Skeletal muscle tissue (tissue), 4 donors: ENCODE data around the gene ITSN2. TPM values are rescaled to one million over a fixed set of nuclear protein-coding genes. Genes with fewer than 3 reads are reported as not detected.
"Not testable (repeated sequence)": the region's sequence is repeated elsewhere in the genome, so short reads cannot be mapped to it uniquely, and the experiment has no call there.

ENCODE experiments used
- H3K27ac ChIP-seq: one replicate; pipeline ENCODE4 v1.7.0; 2013; ENCODE audit warnings: mild to moderate bottlenecking, low read depth, low read length, inconsistent platforms
- H3K27me3 ChIP-seq, 3 donors: one replicate each; pipeline ENCODE4 v1.7.0; 2013; ENCODE audit warnings: low read length in 3 of 3; ENCODE audit not compliant: control insufficient read depth in 3 of 3, insufficient read depth in 3 of 3
- H3K36me3 ChIP-seq, 3 donors: one replicate each; pipeline ENCODE4 v1.7.0; 2013; ENCODE audit warnings: low read length in 3 of 3; ENCODE audit not compliant: control insufficient read depth in 3 of 3, insufficient read depth in 3 of 3
- H3K4me1 ChIP-seq, 3 donors: one replicate each; pipeline ENCODE4 v1.7.0; 2013; ENCODE audit warnings: low read length in 3 of 3, mild to moderate bottlenecking in 3 of 3; ENCODE audit not compliant: control insufficient read depth in 3 of 3, insufficient read depth in 3 of 3
- H3K4me3 ChIP-seq, 3 donors: one replicate each; pipeline ENCODE4 v1.7.0; 2013; ENCODE audit warnings: low read length in 3 of 3
- H3K9ac ChIP-seq, 3 donors: one replicate each; pipeline ENCODE4 v1.7.0; 2013; ENCODE audit warnings: low read length in 3 of 3, mild to moderate bottlenecking in 3 of 3, moderate library complexity in 2 of 3, low read depth in 1 of 3
- H3K9me3 ChIP-seq, 3 donors: one replicate each; pipeline ENCODE4 v1.7.0; 2013; ENCODE audit warnings: low read length in 3 of 3; ENCODE audit not compliant: control insufficient read depth in 3 of 3
- total RNA-seq: library from RNA; depleted of rRNA; stranded (reverse); fragments of >200 nt; gene quantifications from one replicate; pipeline ENCODE4 v1.2.3, GENCODE V29; 2014
- donor health status: Osteomylitis.

ITSN2 gene
- total RNA-seq, 1 donor from 2014 or later = 17.2 TPM

DNA sequence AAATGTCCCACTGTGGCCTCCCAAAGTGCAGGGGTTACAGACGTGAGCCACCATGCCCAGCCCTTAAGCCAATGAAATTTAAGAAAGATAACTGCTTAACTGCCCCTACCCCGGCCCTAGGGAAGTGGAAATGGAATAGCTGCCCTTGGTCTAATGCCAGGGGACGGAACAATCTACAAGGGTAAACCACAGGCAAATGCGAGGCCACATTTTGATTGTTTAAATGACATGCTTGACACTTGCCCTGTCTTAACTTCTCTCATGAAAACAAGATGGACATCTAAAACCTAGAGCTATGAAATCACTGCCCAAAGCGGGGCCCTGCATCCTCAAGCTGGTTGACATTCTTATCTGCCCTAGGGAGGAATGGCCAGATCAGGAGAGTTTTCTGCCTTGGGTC, 5.5 kb upstream of the ITSN2 start:
- Histone ChIP-seq H3K36me3 (no peaks in the 10 kb centered on the region), H3K27me3 (no peaks in the 10 kb centered on the region), H3K9ac (no peak overlapping the region), H3K9me3 (no peaks in the 10 kb centered on the region), H3K27ac (no peak overlapping the region), H3K4me1 (peaks cover 14 to 18% (median 17%) of the 10 kb centered on the region in 3 donors), H3K4me3 (no peak overlapping the region)

DNA sequence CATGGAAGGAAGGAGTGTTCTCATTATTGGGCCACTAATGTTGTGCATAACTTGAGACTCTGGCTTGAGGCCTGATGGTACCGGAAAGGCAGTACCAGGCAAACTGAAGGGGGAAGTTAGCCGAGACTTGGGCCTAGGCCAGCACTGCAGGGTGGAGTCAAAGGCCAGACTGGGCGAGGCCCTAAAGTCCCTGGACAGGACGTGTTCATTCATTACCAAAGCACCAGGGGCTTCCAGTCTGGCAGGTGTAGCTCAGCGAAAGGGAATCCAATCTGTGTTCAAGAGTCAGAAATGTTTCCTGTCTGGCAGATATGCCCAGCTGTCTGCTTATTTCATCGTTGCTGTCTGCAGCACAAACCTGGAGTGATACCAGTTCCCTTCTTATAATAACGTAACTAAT, 4.7 kb upstream of the ITSN2 start:
- no peaks in the 10 kb centered on the region for H3K36me3 ChIP-seq
- H3K4me1 ChIP-seq = peaks cover 14 to 18% (median 18%) of the 10 kb centered on the region in 3 donors
- no peaks in the 10 kb centered on the region for H3K27me3 ChIP-seq
- no peaks in the 10 kb centered on the region for H3K9me3 ChIP-seq
- H3K9ac ChIP-seq = peak overlapping the region; percentile 26 to 57 (median 51)
- H3K4me3 ChIP-seq = peak overlapping the region; percentile 23 to 49 (median 33)
- peak overlapping the region; percentile 49 for H3K27ac ChIP-seq

DNA sequence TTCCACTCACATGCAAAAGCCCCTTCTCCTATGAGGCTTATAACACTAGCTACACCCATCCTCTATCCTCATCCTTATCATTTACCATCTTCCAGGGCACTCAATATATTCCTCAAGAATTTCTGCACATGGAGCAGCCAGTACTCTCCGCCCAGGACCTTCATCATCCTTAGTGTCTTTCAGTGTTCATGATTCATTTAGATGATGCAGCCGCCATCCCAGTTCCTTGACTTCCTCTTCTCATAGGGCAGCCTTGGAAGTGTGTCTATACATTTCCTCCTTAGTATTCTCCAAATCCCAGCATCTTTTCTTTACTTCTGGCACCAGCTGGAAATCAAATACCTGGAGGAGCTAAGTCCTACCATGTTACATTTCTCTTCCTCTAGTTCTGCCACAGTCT, 3.0 kb upstream of the ITSN2 start:
- Histone ChIP-seq H3K9me3 (no peaks in the 10 kb centered on the region), H3K36me3 (no peaks in the 10 kb centered on the region), H3K9ac (no peak overlapping the region), H3K4me1 (peaks cover 14 to 28% (median 22%) of the 10 kb centered on the region in 3 donors), H3K27ac (no peak overlapping the region), H3K4me3 (no peak overlapping the region), H3K27me3 (no peaks in the 10 kb centered on the region)

DNA sequence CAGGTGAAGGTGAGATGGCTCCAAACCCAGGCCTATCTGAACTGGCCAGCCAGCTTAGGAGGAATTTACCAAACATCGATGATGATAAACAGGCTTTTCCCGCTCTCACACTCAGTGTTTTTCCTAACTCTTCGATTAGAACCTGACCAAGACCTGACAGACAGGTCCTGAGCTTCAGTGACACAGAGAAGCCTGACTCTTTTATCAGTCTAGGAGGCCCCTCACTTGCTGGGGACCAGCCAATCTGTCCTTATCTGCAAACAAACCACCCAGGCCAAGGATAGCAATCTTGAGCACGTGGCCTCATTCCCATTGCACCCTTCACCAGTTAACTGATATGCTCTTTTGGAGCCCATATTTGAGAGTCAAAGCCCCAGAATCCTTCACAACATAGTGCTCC, 1.9 kb upstream of the ITSN2 start:
- peaks cover 14 to 28% (median 22%) of the 10 kb centered on the region in 3 donors for H3K4me1 ChIP-seq
- no peak overlapping the region for H3K27ac ChIP-seq
- H3K36me3 ChIP-seq = no peaks in the 10 kb centered on the region
- no peak overlapping the region for H3K9ac ChIP-seq
- H3K9me3 ChIP-seq = no peaks in the 10 kb centered on the region
- no peak overlapping the region for H3K4me3 ChIP-seq
- H3K27me3 ChIP-seq = no peaks in the 10 kb centered on the region

DNA sequence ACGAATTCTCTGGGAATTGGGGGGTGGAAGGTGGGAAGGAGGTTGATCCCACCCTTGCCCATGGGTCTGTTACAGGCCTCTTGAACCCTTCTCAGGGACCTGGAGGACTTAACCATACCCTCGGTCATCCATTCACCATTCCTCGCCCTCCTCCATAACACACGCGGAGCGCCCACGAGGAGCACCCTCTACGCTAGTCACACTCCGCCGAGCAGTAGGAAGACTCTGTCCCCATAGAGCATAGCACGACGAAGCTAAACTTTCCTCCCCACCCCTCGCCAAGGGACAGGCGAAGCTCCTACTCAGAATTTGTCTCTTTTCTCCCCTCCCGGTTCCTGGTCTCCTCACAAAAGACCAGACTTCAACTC, 611 bp upstream of the ITSN2 start:
- peak overlapping the region; percentile 83 to 87 (median 84) for H3K4me3 ChIP-seq
- H3K4me1 ChIP-seq = peaks cover 12 to 25% (median 20%) of the 10 kb centered on the region in 3 donors
- H3K9ac ChIP-seq = peak overlapping the region; percentile 93 to 98 (median 96)
- no peaks in the 10 kb centered on the region for H3K9me3 ChIP-seq
- no peaks in the 10 kb centered on the region for H3K36me3 ChIP-seq
- H3K27ac ChIP-seq = peak overlapping the region; percentile 95
- no peaks in the 10 kb centered on the region for H3K27me3 ChIP-seq

DNA sequence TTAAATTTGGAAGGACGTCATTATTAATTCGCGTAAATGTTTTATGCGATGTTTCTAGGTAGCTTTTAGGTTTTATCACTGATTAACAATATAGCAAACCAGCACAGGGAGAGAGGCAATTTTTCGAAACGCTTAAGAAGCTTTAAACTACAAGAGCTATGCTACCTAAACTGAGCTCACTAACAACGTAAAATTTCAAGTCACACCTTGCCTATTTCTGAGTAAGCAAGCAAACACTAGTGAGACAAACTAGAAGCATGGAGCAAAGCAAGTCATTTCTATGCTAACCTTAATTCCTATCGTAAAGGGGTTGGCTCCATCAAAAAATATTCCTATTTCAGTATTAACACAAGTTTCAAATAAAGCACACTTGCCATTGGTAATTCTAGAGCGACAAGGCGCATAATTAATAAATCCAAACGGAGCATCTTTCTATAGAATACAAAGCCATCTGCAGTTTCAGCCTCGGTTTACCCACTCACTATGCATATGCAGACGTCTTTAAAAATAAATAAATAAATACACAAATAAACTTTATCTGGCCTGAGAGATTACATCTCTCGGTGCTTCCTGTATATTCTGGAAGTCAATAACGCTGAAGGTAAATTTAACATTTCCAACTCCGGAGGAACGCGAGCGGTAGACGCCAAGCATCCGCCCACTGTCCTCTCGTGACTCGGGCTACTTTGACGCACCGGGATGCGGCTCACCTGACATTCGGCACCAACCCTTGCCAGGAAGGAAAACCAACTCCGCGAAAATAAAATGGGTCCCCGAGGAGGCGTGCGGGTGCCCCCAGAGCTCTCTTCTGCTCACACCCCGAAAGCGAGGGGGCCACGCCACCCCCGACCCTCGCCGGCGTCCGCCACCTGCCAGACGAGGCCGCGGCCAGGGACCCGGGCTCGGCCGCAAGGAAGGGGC, 947 bp downstream of the ITSN2 start:
- Histone ChIP-seq H3K9ac (peak overlapping the region; percentile 93 to 98 (median 96)), H3K27ac (peak overlapping the region; percentile 95), H3K4me3 (peak overlapping the region; percentile 83 to 87 (median 84)), H3K9me3 (no peaks in the 10 kb centered on the region), H3K36me3 (no peaks in the 10 kb centered on the region), H3K27me3 (no peaks in the 10 kb centered on the region), H3K4me1 (peaks cover 0 to 14% (median 4%) of the 10 kb centered on the region in 3 donors)

DNA sequence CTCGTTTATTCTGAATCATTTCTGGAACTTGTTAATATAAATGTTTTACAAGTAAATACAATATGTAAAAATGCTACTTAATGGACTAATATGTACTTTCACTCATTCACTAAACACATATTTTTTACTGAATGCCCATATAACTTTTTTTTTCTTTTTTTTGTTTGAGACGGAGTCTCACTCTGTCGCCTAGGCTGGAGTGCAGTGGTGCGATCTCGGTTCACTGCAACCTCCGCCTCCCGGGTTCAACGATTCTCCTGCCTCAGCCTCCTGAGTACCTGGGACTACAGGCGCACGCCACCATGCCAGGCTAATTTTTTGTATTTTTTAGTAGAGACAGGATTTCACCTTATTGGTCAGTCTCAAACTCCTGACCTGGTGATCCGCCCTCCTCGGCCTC, 2.6 kb downstream of the ITSN2 start:
- not testable (repeated sequence) for H3K36me3 ChIP-seq, H3K9me3 ChIP-seq, H3K9ac ChIP-seq, H3K27me3 ChIP-seq, H3K27ac ChIP-seq, H3K4me3 ChIP-seq
- peaks cover 0 to 18% (median 3%) of the 10 kb centered on the region in 3 donors for H3K4me1 ChIP-seq

DNA sequence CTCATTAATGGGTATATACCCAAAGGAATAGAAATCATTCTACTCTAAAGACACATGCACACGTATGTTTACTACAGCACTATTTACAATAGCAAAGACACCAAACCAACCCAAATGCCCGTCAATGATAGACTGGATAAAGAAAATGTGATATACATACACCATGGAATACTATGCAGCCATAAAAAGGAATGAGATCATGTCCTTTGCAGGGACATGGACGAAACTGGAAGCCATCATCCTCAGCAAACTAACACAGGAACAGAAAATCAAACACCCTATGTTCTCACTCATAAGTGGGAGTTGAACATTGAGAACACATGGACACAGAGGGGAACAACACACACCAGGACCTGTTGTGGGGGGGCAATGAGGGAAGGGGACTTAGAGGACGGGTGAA, 3.2 kb downstream of the ITSN2 start:
- not testable (repeated sequence) for H3K27me3 ChIP-seq, H3K9ac ChIP-seq, H3K9me3 ChIP-seq, H3K36me3 ChIP-seq, H3K27ac ChIP-seq, H3K4me3 ChIP-seq
- H3K4me1 ChIP-seq = peaks cover 0 to 18% (median 3%) of the 10 kb centered on the region in 3 donors

DNA sequence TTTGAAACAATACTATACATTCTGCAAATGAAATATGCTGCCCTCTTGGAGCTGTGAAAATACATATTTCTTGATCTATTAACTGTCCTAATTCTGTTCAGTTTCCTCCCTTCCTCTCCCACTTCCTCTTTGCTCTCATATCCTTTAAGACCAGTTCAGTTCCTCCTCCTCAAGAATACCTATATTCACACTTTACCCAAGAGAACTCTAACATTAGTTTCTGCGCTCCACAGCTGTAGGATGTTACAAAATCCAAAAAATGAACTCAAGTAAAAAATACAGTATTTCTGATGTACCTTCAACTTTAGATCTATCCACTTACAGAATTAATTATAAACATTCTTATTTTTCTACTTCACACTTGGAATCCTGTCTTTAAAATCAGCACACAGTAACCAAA, 5.4 kb downstream of the ITSN2 start:
- Histone ChIP-seq H3K36me3 (no peaks in the 10 kb centered on the region), H3K27me3 (no peaks in the 10 kb centered on the region), H3K9ac (no peak overlapping the region), H3K4me3 (no peak overlapping the region), H3K9me3 (no peaks in the 10 kb centered on the region), H3K4me1 (peaks cover 12 to 20% (median 18%) of the 10 kb centered on the region in 3 donors), H3K27ac (no peak overlapping the region)

DNA sequence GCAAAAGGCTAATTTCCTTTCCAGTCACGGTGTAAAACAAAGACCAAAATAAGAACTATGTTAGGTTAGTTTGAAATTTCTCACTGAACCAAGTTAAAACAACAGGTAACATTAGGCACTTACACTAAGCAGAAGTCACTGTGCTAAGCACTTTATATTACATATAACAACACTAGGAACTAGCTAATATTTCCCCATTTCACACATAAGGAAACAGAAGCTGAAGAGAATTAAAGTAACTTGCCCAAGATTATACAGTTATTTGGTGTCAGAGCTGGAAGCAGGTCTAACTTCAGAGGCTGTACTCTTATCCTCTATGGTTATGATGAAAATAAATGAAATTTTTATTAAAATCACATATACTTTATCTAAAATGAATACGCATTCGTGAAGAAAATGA, 5.9 kb downstream of the ITSN2 start:
- Histone ChIP-seq H3K27me3 (no peaks in the 10 kb centered on the region), H3K9ac (no peak overlapping the region), H3K27ac (no peak overlapping the region), H3K36me3 (no peaks in the 10 kb centered on the region), H3K4me3 (no peak overlapping the region), H3K9me3 (no peaks in the 10 kb centered on the region), H3K4me1 (peaks cover 12 to 20% (median 19%) of the 10 kb centered on the region in 3 donors)
